ENCODE data around the gene OPA3.

The OPA3 gene

DNA sequence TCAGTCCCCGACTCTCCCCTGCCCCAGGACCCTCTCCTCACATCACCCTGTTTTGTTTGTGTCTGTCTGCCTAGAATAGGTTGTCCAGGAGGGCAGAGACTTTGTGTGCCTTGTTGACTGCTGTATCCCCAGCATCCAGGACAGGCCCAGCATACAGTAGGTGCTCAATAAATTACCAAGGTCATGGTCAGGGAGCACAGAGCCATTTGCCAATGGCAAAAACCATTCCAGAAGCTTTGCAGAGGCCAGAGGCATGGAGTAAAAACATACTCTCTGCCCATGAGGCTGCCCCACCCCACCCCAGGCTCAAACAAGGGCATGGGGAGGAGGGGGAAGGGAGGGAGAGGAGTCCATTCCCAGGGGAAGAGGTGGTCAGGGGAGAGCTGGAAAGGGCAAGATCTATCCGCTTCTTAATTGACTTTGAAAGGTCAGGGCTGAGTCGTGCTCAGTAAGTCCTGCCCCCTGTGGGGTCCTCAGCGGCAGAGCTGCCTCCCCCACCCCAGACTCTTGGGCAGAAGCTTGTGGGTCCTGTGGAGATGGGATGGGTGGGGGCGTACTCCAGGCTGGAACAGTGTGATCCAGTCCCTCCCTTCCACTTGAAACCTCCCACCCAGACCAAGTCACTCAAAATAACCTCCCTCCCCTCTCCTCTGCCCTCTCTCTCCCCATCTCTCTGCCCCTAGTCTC, 13.0 kb upstream of the OPA3 start:
- no peak for DNase-seq

DNA sequence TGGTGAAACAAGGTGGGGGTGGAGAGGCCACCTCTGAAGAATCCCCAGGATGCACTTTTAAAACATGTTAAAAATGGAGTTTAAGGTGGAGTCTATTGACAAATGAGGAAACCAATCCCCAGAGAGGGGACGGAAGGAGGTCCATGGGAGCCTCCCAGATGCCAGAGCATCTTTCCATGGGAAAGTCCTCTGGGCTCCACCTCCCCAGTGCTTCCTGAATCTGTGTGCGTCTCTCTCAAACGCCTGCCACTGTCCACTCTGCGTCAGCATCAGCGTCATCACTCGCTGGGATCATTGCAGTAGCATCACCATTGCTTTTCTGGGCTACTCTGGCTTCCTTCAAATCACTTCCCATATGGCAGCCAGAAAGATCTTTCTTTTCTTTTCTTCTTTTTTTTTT, 11.2 kb upstream of the OPA3 start:
- DNase-seq = no peak

GRCh38 chr19:45593520-45593919, 8.9 kb upstream of the OPA3 start:
- DNase-seq = no peak

DNA sequence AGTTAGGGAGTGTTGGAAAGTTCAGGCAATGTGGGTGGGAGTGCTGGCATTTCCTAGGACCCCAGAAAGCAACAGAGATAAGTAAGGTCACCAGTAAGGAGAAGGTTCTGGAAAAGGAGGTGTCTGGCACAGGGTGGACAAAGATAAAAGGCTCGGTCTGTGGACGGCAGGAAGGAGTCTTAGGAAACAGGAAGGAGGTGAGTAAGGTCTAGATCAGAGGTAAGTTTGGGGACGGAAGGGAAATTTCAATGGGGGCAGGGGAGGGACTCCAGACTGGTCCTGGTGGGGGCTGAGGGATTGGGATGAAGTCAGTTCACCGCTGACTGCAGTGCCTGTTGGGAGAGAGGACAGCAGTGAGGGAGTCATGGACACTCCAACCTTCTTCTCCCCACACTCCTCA, 7.8 kb upstream of the OPA3 start:
- DNase-seq = no peak

DNA sequence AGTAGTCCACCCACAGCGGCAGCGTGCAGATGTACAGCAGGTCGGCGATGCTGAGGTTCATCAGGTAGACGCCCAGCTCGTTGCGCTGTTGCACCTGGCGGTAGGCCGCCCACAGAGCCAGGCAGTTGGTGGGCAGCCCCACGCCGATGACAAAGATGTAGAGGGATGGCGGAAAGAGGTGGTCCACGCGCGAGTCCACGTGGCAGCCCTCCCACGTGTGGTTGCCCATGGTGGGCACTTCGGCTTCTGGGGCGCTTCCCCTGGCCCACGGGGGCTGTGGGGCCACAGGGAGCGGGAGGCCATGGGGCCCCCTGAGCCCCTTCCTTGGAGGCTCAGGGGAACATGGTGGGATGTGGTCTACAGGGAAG, 7.0 kb upstream of the OPA3 start:
- no peak for DNase-seq

DNA sequence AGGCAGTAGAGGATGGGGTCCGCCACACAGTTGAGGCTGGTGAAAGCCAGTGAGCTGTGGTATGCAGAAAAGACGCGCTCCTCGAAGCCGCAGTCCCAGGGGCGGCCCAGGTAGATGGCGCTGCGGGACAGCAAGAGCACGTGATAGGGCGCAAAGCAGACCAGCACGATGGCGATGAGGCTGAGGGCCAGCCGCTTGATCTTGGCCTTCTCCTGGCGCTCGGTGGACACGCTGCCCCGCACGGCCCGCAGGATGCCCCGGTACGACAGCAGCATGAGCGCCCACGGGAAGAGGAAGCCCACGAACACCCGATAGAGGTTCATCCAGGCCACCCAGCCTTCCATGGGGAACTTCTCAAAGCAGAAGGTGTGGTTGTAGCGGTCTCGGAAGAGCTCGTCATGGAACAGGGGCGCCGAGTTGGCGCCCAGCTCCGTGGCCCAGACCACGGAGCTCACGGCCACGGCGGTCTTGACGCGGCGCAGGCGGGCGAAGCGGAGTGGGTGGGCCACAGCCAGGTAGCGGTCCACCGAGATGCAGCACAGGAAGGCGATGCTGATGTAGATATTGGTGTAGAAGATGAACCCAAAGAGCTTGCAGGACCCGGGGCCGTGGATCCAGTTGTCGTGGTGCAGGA, 6.5 kb upstream of the OPA3 start:
- DNase-seq = peak; percentile 3

- DNase-seq = no peak
Observed at GRCh38 chr19:45590300-45591003, 5.8 kb upstream of the OPA3 start.

GRCh38 chr19:45589768-45590167, 5.2 kb upstream of the OPA3 start:
- no peak for DNase-seq

GRCh38 chr19:45587873-45588272, 3.3 kb upstream of the OPA3 start:
- DNase-seq = no peak

DNA sequence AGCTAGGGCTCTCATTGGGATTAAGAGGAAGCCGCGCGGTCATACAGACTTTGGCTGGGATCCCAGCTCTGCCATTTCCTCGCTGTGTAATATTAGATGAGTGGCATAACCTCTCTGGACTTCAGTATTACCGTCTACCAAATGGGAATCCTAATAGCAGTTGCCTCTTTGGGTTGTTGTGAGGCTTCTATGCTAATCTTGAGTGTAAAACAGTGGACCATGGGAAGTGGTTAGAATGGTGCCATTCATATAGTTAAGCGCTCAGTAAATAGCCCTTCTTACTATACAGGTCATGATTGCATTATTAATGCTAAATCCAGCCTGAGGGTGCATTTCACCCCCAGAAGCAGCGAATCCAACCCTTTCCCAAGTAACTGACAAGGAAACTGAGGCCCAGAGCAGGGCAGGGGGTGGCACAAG, 566 bp upstream of the OPA3 start:
- DNase-seq = no peak

DNA sequence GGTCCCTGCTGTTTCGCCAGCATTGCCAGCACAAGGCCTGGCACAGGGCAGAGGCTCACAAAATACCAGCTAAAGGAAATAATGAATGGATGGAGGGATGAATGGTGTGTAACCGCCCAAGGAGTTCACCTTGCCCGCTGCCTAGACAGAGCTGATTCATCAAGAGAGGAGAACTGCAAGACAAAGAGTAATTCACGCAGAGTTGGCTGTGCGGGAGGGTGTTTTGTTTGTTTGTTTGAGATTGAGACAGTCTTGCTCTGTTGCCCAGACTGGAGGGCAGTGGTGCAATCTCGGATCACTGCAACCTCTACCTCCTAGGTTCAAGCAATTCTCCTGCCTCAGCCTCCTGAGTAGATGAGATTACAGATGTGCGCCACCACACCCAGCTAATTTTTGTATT, 3.0 kb downstream of the OPA3 start:
- no peak for DNase-seq

- DNase-seq = no peak
Observed at GRCh38 chr19:45578861-45579260, 5.7 kb downstream of the OPA3 start.

- no peak for DNase-seq
Observed at GRCh38 chr19:45577111-45577905, 7.3 kb downstream of the OPA3 start.

GRCh38 chr19:45576682-45577081, 7.9 kb downstream of the OPA3 start:
- DNase-seq = no peak

- no peak for DNase-seq
Observed at GRCh38 chr19:45575216-45575615, 9.4 kb downstream of the OPA3 start.

DNA sequence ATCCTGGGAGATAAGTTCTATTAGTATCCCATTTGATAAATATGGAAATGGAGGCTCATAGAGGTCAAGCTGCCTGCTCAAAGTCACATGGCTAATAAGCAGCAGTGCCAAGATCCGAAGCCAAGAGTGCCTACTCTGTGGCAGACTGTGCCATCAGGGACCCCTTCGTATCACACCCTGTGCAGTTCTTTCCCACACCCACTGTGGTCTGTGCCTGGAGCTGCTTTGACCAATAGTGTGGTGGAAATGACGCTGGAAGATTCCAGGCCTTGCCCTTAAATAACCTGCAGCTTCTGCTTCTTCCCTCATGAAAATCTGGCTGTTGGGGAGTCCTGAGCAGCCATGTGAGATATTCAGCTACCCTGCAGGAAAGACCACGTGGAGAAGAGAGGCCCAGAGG, 10.1 kb downstream of the OPA3 start:
- DNase-seq = no peak

DNA sequence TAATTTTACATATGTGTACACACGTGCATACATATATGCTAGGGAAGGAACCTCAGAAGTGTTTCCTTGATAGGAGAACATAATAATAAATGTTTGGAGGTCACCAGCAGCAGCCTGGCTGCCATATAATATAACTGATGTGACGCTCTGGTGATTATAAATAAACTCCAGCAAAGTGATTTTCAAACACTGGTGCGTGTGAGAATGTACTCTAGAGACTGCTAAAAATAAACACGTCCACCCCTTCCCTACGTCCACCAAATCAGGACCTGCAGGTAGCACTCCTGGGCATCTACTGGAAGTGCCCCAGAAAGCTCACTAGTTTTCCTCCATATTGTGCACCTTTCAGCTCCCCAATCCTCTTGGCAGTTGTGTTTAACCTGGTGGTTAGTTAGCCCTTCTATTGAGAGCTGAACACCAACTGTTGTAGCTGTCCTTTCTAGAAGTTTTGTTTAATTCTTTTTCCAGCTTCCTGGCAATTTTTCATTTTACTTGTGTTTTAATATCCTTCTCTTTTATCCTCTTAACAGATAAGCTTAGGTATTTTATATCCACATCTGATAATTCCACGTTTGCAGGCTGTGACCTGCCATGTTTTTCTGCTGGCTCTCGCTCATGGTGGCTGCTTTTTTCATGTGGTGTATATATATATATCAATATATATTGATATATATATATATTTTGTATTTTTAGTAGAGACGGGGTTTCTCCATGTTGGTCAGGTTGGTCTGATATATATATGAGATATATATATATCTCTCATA, 13.0 kb downstream of the OPA3 start:
- DNase-seq = no peak

DNA sequence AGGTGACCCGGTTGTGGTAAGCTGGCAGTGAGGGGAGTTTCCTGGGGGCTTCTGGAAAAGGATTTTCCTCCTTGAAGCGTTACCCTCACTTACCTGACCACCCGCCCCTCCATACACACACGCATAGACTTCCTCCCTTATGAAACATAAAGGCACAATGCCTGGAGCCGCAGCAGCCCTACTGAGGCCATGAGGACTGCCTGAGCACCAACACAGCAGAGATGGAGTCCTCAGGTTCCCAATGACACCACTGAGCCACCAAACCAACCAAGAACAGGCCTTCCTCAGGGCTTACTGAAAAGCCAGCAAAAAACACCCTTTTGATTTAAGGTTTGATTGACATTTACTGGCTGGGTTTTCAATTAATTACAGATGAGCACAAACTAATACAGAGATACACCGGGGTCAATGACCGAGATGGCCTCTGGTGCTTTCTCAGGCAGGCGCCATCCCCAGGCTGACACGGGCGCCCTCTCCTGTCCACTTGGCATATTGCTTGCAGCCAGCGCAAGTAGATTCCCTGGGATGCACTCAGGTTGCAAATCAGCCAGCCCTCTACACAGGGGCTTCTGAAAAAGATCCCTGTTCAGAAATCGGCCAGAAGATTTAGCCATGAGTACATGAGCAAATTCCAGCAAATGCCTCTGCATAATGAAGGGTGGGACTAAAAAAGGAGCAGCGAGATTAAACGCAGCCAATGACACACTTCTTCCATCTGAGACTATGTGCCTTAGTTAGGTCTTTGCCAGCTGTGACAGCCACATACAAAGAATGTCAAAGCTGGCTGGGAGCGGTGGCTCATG, 14.8 kb downstream of the OPA3 start:
- no peak for DNase-seq

DNA sequence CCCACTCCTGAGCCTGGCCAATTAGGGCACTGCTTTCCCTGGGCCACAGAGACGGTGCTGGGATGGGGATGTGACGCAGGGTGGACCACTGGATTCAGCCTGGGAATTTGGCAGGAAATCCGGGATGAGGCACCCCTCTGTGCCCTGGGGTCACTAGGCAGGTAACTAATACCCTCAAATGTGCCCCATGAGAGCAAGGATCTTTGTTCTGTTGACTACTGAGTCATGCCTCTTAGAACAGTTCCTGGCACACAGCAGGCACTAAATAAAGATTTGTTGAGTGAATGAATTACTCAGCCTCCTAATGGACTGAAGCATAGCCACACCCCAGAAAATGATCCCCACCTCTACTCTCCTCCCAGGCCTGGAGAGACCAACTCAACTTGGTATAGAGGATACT, 15.9 kb downstream of the OPA3 start:
- no peak for DNase-seq

- DNase-seq = no peak
Observed at GRCh38 chr19:45567609-45568008, 17.0 kb downstream of the OPA3 start.

DNA sequence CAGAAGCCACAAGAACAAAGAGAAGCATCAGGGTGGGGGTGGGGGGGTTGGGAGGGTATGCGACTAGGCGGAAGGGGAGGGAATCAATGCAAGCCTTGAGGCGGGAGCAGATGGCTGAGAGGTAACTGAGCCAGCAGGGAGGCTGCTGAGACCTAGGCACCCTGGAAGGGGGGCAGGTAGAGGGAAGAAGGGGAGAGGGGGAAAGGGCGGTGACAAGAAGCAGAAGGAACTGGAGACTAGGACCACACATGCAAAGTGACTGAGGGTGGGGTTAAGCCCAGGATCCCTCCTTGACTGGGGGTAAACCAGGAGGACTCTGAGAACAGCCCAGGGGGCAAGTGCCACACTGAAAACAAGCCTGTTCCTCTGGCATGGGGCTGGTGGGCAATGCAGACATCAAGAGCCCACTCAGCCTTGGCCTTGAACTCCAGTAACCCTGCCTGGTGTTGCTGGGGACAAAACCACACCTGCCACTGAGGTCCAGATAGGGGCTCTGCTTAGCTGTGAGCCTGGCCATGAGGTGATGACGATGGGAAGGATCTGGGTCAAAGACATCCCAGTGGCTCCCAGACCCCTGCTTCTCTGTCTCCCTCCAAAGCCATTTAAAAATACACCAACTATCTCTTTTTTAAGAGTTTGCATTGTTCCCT, 20.3 kb downstream of the OPA3 start:
- no peak for DNase-seq
